Germinal center (tissue), 1 donor: Measurements from ENCODE around the gene CEMIP2.

ENCODE experiments used
- DNase-seq: peaks from one replicate; pipeline ENCODE4 v3.0.0; 2012; ENCODE audit warnings: mixed read lengths, low spot score

The CEMIP2 gene

DNA sequence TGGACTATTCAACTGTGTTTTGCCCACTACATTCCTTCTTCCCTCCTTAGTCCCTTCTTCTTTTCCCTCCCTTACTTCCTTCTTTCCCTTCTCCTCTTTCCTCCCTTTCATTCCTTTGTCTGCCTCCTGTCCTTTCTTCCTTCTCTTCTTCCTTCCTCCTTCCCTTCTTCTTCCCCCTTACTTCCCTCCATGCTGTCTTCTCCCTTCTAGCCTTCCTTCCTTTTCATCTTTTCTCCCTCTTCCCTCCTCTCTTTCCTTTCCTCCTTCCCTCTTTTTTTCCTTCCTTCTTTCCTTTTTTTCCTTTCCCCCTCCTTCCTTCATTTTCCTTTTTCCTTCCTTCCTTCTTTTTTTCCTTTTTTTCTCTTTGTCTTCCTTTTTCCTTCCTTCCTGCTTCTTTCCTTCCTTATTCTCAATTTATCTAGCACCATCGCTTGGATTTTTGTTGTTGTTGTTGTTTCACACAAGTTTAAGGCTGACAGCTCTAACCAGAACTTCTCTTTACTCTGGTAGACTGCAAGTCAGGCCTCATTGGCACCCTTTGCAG is 123.4 kb downstream of the CEMIP2 start:
- DNase-seq, result no peak

DNA sequence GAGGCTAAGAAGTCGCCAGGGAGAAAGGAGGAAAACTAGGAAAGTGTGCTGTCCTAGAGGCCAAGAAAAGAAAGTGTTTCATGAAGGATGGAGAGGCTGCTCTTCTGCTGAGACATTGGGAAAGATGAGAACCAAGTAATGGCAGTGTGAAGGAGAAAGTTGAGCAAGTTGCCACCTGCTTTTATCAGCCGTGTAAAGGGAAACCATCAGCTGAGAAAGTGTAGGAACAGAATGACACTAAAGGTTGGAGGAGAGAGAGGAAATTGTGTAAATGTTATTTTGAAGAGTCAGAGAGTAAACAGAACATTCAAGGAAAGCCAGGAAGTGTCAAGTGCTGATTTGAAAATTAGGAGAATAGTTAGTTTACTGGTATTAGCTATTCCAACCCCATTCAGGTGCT is 125.0 kb downstream of the CEMIP2 start:
- DNase-seq, result no peak

DNA sequence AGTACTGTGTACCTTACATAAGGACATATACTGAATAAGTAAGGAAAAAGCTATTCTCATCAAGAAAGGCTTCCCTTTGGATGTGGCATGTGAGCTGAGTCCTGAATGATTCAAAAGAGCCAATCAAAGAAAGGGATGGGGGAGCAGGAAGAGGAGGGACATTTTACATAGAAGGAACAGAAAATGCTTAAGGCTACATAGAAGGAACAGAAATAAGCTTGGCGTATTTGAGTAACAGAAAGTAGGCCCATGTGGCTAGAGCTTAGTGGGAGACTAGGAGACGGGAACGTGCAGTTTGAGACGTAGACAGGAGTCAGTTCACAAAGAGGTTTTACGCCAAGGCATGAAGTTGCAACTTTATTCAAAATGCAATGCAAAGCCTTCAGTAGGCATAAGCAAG is 126.3 kb downstream of the CEMIP2 start:
- DNase-seq, result no peak

DNA sequence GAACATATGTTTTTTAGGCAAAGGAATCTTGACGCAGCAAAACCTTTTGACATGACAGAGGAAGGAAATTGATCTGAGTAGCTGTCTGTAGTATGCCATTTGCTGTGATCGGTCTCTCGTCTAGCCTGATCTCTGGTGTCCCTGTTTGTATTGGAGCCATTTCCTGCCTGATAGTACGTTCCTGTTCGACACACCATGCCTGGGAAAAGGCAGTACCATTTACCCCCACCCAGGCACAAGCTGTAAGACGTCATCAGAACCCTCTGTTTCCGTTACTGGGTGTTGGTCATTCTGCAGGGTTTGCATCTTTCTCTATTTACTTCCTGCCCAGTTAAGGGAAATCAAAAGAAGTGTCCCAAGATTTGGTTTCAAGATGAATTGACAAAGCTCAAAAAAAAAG is 129.7 kb downstream of the CEMIP2 start:
- no peak for DNase-seq

DNA sequence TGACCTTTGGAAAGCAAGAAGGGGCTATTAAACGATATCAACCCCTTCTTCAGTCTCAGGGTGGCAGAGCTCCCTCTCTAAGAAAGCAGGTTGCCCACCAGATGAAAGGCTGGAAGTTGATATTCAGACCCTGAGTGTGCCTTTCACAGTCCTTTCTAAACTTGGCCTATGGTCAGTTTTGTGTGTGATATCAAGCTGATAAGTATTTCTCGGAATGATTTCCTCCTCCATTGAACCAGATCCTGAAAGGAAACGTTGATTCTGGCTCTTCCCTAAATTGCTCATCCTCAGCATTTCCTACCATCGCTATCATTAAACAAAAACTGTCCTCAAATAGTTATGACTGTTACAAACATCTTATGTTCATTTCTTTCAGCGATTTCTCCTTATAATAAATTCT is 130.4 kb downstream of the CEMIP2 start:
- no peak for DNase-seq

DNA sequence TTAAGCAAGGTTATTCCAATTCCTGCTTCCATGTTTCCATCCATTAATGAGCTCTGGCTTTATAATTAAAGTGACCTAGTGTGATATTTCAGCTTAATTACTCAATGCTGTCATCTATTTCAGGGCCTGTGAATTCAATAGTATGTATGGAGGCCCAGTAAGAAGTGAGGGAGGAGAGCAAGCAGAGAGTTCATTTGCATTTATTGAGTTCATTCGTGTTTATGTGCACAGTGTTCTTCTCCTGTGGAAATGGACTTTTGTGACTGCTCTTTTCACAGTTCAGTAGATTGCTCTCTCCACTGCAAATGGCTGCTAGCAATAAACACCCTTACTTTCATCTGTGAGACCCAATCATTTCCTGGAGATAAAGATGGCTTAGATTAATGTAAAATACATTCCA is 130.9 kb downstream of the CEMIP2 start:
- DNase-seq, result no peak

DNA sequence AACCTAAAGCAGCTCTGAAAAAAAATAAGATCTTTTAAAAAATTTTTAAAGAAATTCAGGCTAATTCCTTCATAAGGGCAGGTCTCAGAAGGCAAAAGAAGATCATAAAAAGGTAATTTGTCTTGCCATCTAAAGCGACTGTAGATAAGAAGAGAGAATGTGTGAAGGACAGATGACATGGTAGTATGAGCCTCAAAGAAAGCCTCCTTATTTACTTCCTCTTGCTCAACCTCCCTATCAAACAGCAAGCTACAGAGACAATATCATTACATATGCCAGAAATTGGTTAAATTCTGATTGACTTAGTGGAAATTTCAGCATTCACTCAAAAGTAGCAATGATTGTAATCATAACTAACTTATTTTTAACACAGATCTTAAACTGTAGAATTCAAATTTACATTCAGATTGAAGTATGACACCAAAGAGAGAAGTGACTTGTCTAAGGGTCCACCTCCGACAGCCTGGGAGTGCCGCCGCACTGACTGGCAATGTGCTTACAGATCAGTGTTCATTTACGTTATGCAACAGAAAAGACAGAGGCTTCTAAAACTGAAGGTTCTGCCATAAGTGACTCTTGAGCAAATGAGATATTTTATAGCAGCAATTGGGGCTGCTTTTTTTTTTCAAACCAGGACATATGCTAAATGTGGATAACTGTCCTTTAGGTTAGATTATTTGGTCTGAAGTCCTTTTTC is 132.0 kb downstream of the CEMIP2 start:
- DNase-seq, result no peak

DNA sequence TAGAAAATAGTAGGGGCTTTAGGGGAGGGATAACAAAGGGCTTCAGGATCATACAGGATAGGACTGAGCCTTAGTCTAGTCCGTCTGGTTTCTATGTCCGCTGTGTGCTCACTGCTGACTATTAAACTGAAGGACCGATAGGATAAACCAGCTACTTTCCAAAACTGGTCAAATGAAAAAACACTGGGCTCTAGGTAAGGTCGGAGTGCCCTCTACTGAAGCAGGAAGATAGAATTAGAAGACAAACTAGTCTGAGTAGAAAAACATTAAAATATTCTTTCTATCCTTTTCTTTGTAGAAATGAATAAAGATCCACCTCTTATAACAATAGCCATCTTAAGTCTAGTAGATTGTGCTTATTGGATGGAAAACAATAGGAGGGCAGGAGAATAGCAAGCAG is 133.6 kb downstream of the CEMIP2 start:
- no peak for DNase-seq
